ENCODE measurements around the gene LRMDA. TPM values are rescaled to one million over a fixed set of nuclear protein-coding genes. Genes with fewer than 3 reads are reported as not detected.

LRMDA gene
- total RNA-seq, 1 donor from 2014 or later = not detected

DNA sequence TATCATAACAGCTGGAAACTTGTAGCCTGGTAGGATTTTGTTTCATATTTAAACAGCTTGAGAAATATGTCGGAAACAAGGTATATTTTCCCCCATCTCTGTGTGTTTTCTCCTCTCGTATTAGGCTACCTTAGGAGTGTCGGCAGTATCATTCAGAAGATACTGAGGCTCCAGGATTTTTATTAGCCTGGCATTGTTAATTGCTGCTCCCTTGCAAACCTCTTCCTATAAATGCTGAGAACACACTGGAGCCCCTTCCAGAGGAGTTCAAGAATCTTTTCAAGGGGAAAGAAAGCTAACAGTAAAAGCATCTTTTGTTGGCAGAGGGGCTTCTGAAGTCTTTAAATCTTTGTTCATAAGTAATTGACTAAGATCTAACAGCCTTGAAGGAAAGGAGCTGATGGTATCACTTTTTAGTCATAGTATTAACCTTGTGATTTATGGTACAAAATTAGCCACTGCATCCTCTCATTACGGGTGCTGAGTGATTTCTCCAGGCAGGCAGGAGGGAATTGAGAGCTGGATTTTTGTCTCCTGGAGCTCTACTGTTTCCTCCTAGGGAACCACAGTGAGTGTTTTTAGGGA is 998.7 kb downstream of the LRMDA start:
- Mint-ChIP-seq H3K27me3 (no peaks in the 10 kb centered on the region), H3K27ac (no peak overlapping the region), H3K9me3 (no peaks in the 10 kb centered on the region), H3K36me3 (ENCODE audit: low read depth) (no peaks in the 10 kb centered on the region), H3K4me3 (no peak overlapping the region), H3K4me1 (no peaks in the 10 kb centered on the region)
- no peak for ATAC-seq (ENCODE audit: low read depth)
- POLR2A ChIA-PET = no interaction called here
- CTCF ChIA-PET = no interaction called here
- TF ChIP-seq, protein P1, sequence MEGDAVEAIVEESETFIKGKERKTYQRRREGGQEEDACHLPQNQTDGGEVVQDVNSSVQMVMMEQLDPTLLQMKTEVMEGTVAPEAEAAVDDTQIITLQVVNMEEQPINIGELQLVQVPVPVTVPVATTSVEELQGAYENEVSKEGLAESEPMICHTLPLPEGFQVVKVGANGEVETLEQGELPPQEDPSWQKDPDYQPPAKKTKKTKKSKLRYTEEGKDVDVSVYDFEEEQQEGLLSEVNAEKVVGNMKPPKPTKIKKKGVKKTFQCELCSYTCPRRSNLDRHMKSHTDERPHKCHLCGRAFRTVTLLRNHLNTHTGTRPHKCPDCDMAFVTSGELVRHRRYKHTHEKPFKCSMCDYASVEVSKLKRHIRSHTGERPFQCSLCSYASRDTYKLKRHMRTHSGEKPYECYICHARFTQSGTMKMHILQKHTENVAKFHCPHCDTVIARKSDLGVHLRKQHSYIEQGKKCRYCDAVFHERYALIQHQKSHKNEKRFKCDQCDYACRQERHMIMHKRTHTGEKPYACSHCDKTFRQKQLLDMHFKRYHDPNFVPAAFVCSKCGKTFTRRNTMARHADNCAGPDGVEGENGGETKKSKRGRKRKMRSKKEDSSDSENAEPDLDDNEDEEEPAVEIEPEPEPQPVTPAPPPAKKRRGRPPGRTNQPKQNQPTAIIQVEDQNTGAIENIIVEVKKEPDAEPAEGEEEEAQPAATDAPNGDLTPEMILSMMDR (IDR thresholded peaks at IDR 0.05) = no peak
- intact Hi-C loops (cut with micrococcal nuclease) = no loop called here
- DNase-seq = no peak

DNA sequence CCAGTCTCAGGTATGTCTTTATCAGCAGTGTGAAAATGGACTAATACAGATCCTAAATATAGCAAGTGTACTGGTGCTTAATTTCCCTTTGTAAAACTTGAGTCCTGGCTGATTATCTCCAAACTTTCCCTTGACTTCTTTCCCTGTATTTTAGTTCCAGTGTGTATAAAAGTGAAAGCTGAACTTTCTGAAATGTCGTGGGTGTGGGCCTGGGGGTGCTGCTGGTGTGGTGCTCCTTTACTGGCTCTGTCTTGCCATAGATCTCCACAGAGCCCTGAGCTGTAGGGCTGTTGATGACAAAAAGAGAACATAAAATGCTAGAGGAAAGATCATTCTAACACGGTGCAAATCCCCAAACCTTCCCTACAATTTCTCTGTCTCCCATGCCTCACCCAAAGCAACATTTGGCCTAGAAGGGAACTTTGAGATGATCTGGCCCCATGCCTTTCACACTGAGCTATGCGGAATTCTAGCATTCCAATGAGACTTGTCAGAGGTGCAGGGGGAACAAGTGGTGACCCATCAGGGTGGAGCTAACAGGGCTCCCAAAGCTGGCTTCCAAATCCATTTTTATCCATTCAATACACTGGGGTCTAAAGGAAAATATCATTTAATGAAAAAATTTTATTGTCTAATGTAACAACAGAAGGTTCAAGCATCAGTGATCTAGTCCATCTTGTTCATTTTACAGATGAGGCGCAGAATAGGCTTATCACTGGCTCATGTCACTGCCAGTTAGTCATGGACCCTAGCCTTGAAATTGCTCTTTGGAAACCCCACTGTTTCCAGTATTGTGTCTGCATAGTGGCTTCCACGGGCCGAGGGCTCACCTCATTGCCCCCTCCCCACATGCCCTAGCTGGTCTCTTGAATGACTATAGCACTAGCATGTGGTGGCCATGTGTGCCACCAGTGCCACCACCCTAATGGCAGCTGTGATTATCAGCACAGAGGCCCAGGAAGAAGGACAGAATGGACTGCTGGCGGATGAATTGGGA is 1000.9 kb downstream of the LRMDA start:
- no peak for DNase-seq
- CTCF ChIA-PET = no interaction called here
- POLR2A ChIA-PET = no interaction called here
- intact Hi-C loops (cut with micrococcal nuclease) = no loop called here
- Mint-ChIP-seq H3K4me3 (no peak overlapping the region), H3K27me3 (no peaks in the 10 kb centered on the region), H3K27ac (no peak overlapping the region), H3K9me3 (no peaks in the 10 kb centered on the region), H3K36me3 (ENCODE audit: low read depth) (no peaks in the 10 kb centered on the region), H3K4me1 (no peaks in the 10 kb centered on the region)
- TF ChIP-seq, protein P1 (IDR thresholded peaks at IDR 0.05) = no peak
- ATAC-seq (ENCODE audit: low read depth) = no peak

DNA sequence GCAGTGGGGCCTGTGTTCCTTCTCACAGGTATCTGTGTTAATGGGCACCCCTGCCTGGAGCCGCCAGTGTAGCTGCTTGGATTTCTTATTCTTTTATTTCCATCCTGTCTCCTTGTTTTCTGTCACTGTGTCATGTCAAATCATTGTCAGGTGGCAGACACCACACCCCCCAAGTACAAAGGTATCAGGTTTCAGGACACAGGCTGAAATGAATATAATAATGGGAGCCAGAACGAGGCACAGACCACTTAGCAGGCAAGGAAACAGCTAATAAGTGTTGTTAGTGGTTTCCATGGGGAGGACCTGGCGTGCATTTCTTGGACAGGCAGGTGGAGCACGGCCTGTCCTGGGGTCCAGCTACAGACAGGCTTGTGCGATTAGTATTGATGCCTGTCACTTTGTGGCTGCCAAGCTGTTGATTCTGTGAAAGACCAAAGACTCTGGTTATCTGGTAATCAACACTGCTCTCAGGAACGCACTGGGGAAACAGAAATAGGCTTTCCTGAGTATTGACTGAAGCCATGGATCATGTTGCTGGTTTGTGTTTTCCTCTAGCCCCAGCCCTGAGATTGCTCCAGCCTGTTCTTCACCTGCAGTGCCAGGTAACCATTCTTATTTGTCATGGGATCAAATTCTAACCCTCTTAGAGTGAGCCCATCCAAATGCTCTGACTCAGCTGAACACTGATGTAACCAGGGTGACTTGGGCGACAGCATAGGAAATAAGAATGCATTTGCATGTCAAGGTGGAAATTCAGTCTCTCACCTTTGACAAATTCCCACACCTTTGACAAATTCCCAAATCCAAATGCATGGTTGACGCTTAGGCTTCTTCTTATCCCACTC is 1002.0 kb downstream of the LRMDA start:
- Mint-ChIP-seq H3K9me3 (no peaks in the 10 kb centered on the region), H3K27ac (no peak overlapping the region), H3K4me3 (no peak overlapping the region), H3K36me3 (ENCODE audit: low read depth) (no peaks in the 10 kb centered on the region), H3K4me1 (no peaks in the 10 kb centered on the region), H3K27me3 (no peaks in the 10 kb centered on the region)
- intact Hi-C loops (cut with micrococcal nuclease) = no loop called here
- ChIA-PET POLR2A (no interaction called here), CTCF (no interaction called here)
- DNase-seq = no peak
- TF ChIP-seq, protein P1 (IDR thresholded peaks at IDR 0.05) = no peak
- ATAC-seq (ENCODE audit: low read depth) = no peak

DNA sequence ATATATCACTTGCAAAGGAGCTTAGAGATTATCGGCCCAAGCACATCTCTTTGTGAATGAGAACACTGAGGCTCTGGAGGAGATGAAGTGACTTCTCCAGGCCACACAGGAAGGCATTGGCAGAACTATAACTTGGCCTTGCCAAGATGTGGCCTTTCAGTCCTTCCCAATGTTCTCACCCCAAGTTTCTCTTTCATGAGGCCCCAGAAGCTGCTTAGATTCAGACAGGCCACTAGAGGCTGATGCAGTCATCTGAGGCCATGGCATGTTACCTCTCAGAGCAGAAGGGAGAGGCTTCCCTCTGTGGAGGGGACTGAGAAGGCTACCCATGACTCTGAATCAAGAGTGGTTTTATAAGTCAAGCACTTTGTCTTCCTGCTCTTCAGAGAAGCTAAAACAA is 1003.7 kb downstream of the LRMDA start:
- Mint-ChIP-seq H3K36me3 (ENCODE audit: low read depth) (no peaks in the 10 kb centered on the region), H3K27ac (no peak overlapping the region), H3K4me1 (no peaks in the 10 kb centered on the region), H3K9me3 (no peaks in the 10 kb centered on the region), H3K27me3 (no peaks in the 10 kb centered on the region), H3K4me3 (no peak overlapping the region)
- no peak for DNase-seq
- intact Hi-C loops (cut with micrococcal nuclease) = no loop called here
- POLR2A ChIA-PET = interaction anchor here (0.6 kb wide), 1 partner anchor 145 kb away, joined by 4 read pairs; no protein-coding TSS in a partner anchor
- no peak for ATAC-seq (ENCODE audit: low read depth)
- CTCF ChIA-PET = no interaction called here
- TF ChIP-seq, protein P1 (IDR thresholded peaks at IDR 0.05) = no peak

DNA sequence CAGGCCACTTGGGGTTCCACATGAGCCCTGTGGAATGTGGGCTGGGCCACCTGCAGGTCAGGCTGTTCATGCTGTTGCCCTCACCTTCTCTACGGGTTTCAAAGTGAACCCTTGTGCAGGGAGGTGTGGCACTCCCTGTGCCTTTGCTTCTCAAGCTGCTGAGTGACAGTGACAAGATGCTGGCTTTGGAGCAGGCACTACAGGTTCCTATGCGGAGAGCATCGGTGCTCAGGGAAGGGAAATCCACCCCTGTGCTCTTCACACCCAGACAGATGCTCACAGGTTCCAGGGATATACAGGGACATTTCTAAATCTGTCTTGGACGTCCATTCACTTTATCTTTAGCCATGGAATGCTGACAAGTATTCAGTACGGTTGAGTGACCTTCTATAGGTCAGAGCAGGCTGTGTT is 1005.0 kb downstream of the LRMDA start:
- ChIA-PET POLR2A (no interaction called here), CTCF (no interaction called here)
- Mint-ChIP-seq H3K9me3 (no peaks in the 10 kb centered on the region), H3K4me1 (no peaks in the 10 kb centered on the region), H3K27ac (no peak overlapping the region), H3K27me3 (no peaks in the 10 kb centered on the region), H3K36me3 (ENCODE audit: low read depth) (no peaks in the 10 kb centered on the region), H3K4me3 (no peak overlapping the region)
- TF ChIP-seq, protein P1 (IDR thresholded peaks at IDR 0.05) = no peak
- DNase-seq (no peak), ATAC-seq (ENCODE audit: low read depth) (no peak)
- intact Hi-C loops (cut with micrococcal nuclease) = no loop called here

All from activated B cell treated with CpG ODN at 0.5 μM for 24 hours (primary cell).